ENCODE results near the gene MRPS15. TPM values are rescaled to one million over a fixed set of nuclear protein-coding genes. Genes with fewer than 3 reads are reported as not detected.

The MRPS15 gene
- total RNA-seq, 1 experiment from 2014 or later: 113 TPM

GRCh38 chr1:36447450-36447849 lies 16.7 kb downstream of the MRPS15 start:
- in situ Hi-C loops (cut with HindIII; ENCODE audit: low pct_unique_long_range_greater_than_20kb, low sequenced_read_pairs): no loop called here
- DNase-seq (ENCODE audit: low read depth, low spot score) (no peak), ATAC-seq (no peak)
- Histone ChIP-seq H3K9me3 (ENCODE audit: control insufficient read depth, insufficient read depth, low read depth, low read length) (no peaks in the 10 kb centered on the region), H3K27ac (ENCODE audit: low read length) (no peak overlapping the region), H3K4me3 (ENCODE audit: low read depth in 2 of 2, low read length in 2 of 2) (no peak overlapping the region), H3K36me3 (ENCODE audit: control insufficient read depth, insufficient read depth, low read length) (no peaks in the 10 kb centered on the region), H3K4me1 (ENCODE audit: control insufficient read depth, insufficient read depth, low read length) (peaks cover 3% of the 10 kb centered on the region; the same call in 1 of the 2 replicates), H3K27me3 (ENCODE audit: control insufficient read depth, insufficient read depth, low read length) (no peaks in the 10 kb centered on the region)
- no TSS peak for BruUV-seq (replicated peaks)
- TF ChIP-seq REST (IDR thresholded peaks at IDR 0.05; ENCODE audit: insufficient read depth in 1 of 2, low read depth in 2 of 2, low read length in 1 of 2): no peak
- TF ChIP-seq SIN3A (IDR thresholded peaks at IDR 0.05; ENCODE audit: borderline replicate concordance, insufficient read depth, low read depth, low read length): no peak
- TF ChIP-seq POLR2AphosphoS5 (IDR thresholded peaks at IDR 0.05; ENCODE audit: low read depth, low read length): no peak
- no peak for TF ChIP-seq CTCF (IDR thresholded peaks at IDR 0.05)
- TF ChIP-seq TCF7L2 (IDR thresholded peaks at IDR 0.05; ENCODE audit: low read depth, low read length): no peak
- ChIA-PET POLR2A (no interaction called here), CTCF (no interaction called here)
- intact Hi-C loops (cut with micrococcal nuclease; ENCODE audit: unreplicated experiment): no loop called here

- intact Hi-C loops (cut with micrococcal nuclease; ENCODE audit: unreplicated experiment) (no loop called here), in situ Hi-C loops (cut with HindIII; ENCODE audit: low pct_unique_long_range_greater_than_20kb, low sequenced_read_pairs) (no loop called here)
- ChIA-PET CTCF (no interaction called here), POLR2A (no interaction called here)
- Histone ChIP-seq H3K27me3 (ENCODE audit: control insufficient read depth, insufficient read depth, low read length) (no peaks in the 10 kb centered on the region), H3K4me1 (ENCODE audit: control insufficient read depth, insufficient read depth, low read length) (peaks cover 3% of the 10 kb centered on the region; the same call in 1 of the 2 replicates), H3K9me3 (ENCODE audit: control insufficient read depth, insufficient read depth, low read depth, low read length) (no peaks in the 10 kb centered on the region), H3K27ac (ENCODE audit: low read length) (no peak overlapping the region), H3K36me3 (ENCODE audit: control insufficient read depth, insufficient read depth, low read length) (no peaks in the 10 kb centered on the region), H3K4me3 (ENCODE audit: low read depth in 2 of 2, low read length in 2 of 2) (no peak overlapping the region)
- no TSS peak for BruUV-seq (replicated peaks)
- ATAC-seq (no peak), DNase-seq (ENCODE audit: low read depth, low spot score) (no peak)
- no peak for TF ChIP-seq REST (IDR thresholded peaks at IDR 0.05; ENCODE audit: insufficient read depth in 1 of 2, low read depth in 2 of 2, low read length in 1 of 2)
- TF ChIP-seq TCF7L2 (IDR thresholded peaks at IDR 0.05; ENCODE audit: low read depth, low read length): no peak
- no peak for TF ChIP-seq CTCF (IDR thresholded peaks at IDR 0.05)
- TF ChIP-seq POLR2AphosphoS5 (IDR thresholded peaks at IDR 0.05; ENCODE audit: low read depth, low read length): no peak
- TF ChIP-seq SIN3A (IDR thresholded peaks at IDR 0.05; ENCODE audit: borderline replicate concordance, insufficient read depth, low read depth, low read length): no peak
Measured at GRCh38 chr1:36446746-36447145, 17.4 kb downstream of the MRPS15 start.
